Measurements from ENCODE around the gene CASP6.
"Not testable (repeated sequence)": the region's sequence is repeated elsewhere in the genome, so short reads cannot be mapped to it uniquely, and the experiment has no call there.

The CASP6 gene

GRCh38 chr4:109718759-109719158 lies 15.5 kb upstream of the CASP6 start:
- DNase-seq: no peak

GRCh38 chr4:109713500-109713899 lies 10.3 kb upstream of the CASP6 start:
- no peak for DNase-seq

GRCh38 chr4:109708990-109709389 lies 5.7 kb upstream of the CASP6 start:
- DNase-seq: no peak

- DNase-seq: no peak
Observed at GRCh38 chr4:109708435-109708834, 5.2 kb upstream of the CASP6 start.

- no peak for DNase-seq
Observed at GRCh38 chr4:109703664-109704361, 568 bp upstream of the CASP6 start.

- DNase-seq: no peak
Observed at GRCh38 chr4:109701566-109702410, 1.5 kb downstream of the CASP6 start.

GRCh38 chr4:109699553-109700225 lies 3.6 kb downstream of the CASP6 start:
- DNase-seq: no peak

GRCh38 chr4:109698656-109699055 lies 4.6 kb downstream of the CASP6 start:
- no peak for DNase-seq

- no peak for DNase-seq
Observed at GRCh38 chr4:109691411-109691920, 11.8 kb downstream of the CASP6 start.

GRCh38 chr4:109690690-109691410 lies 12.4 kb downstream of the CASP6 start:
- DNase-seq: no peak

GRCh38 chr4:109684727-109685126 lies 18.5 kb downstream of the CASP6 start:
- DNase-seq: no peak

GRCh38 chr4:109683621-109684253 lies 19.5 kb downstream of the CASP6 start:
- DNase-seq: no peak

GRCh38 chr4:109682875-109683274 lies 20.4 kb downstream of the CASP6 start:
- DNase-seq: no peak

- not testable (repeated sequence) for DNase-seq
Observed at GRCh38 chr4:109678925-109679324, 24.3 kb downstream of the CASP6 start.

GRCh38 chr4:109678472-109678871 lies 24.8 kb downstream of the CASP6 start:
- DNase-seq: not testable (repeated sequence)

- DNase-seq: no peak
Observed at GRCh38 chr4:109676886-109677285, 26.4 kb downstream of the CASP6 start.

- no peak for DNase-seq
Observed at GRCh38 chr4:109675843-109676242, 27.4 kb downstream of the CASP6 start.

- DNase-seq: no peak
Observed at GRCh38 chr4:109675181-109675580, 28.1 kb downstream of the CASP6 start.

GRCh38 chr4:109673303-109673702 lies 29.9 kb downstream of the CASP6 start:
- DNase-seq: no peak

- no peak for DNase-seq
Observed at GRCh38 chr4:109672169-109672930, 30.9 kb downstream of the CASP6 start.

GRCh38 chr4:109671350-109671749 lies 31.9 kb downstream of the CASP6 start:
- peak; percentile 59 for DNase-seq
